SU-DHL-6 (cell line): ENCODE measurements around the gene ABCA4.
"Not testable (repeated sequence)": the region's sequence is repeated elsewhere in the genome, so short reads cannot be mapped to it uniquely, and the experiment has no call there.

Source experiments
- CTCF ChIP-seq: fragments of 200-600 bp; sonication (generic); IDR thresholded peaks from one replicate; pipeline ENCODE4 v1.5.1; 2017; ENCODE audit warnings: antibody characterized with exemption, mild to moderate bottlenecking, low read length, moderate library complexity; ENCODE audit not compliant: insufficient read depth, poor library complexity, severe bottlenecking
- EZH2phosphoT487 ChIP-seq: fragments of 200-600 bp; sonication (generic), shearing (Covaris generic); conservative IDR thresholded peaks from 2 replicates; pipeline ENCODE4 v1.6.1; 2018; ENCODE audit warnings: mild to moderate bottlenecking, antibody characterized with exemption, low read length, moderate library complexity, mixed read lengths

- not testable (repeated sequence) for TF ChIP-seq CTCF, EZH2phosphoT487
Observed at GRCh38 chr1:93998532-93998931, 122.4 kb downstream of the ABCA4 start.
